Heart right ventricle (tissue), 16 donors: Measurements from ENCODE around the gene MFSD6. TPM values are rescaled to one million over a fixed set of nuclear protein-coding genes. Genes with fewer than 3 reads are reported as not detected.

ENCODE experiments used
- ATAC-seq, 8 donors: fragments of 200-7000 bp; cut with Tn5 transposase; one replicate each; pipeline ENCODE4 v1.9.1; 2020; ENCODE audit warnings: mild to moderate bottlenecking in 8 of 8, moderate library complexity in 8 of 8, moderate number of reproducible peaks in 1 of 8
- DNase-seq, 2 donors: peaks; one replicate each; pipeline ENCODE4 v3.0.0-alpha.2; 2020
- H3K27ac ChIP-seq, 10 donors: fragments of 200-600 bp; sonication (generic) in 2 of 10; one replicate each; pipeline versions ENCODE4 v1.5.0 to v1.8.0; 2020 to 2022; ENCODE audit warnings: mild to moderate bottlenecking in 3 of 10
- H3K27me3 ChIP-seq, 7 donors: fragments of 200-600 bp; one replicate each; pipeline ENCODE4 v1.8.0; 2021 to 2022; ENCODE audit warnings: mild to moderate bottlenecking in 2 of 7
- H3K36me3 ChIP-seq, 9 donors: fragments of 200-600 bp; sonication (generic) in 1 of 9; one replicate each; pipeline versions ENCODE4 v1.5.0 to v1.8.0; 2020 to 2022; ENCODE audit warnings: mild to moderate bottlenecking in 2 of 9
- H3K4me1 ChIP-seq, 9 donors: fragments of 200-600 bp; sonication (generic) in 1 of 9; one replicate each; pipeline versions ENCODE4 v1.5.0 to v1.8.0; 2020 to 2022; ENCODE audit warnings: mild to moderate bottlenecking in 4 of 9
- H3K4me3 ChIP-seq, 10 donors: fragments of 200-600 bp; sonication (generic) in 2 of 10; one replicate each; pipeline versions ENCODE4 v1.5.0 to v1.8.0; 2020 to 2022; ENCODE audit warnings: mild to moderate bottlenecking in 7 of 10, moderate library complexity in 2 of 10
- H3K9me3 ChIP-seq, 11 donors: fragments of 200-600 bp in 10 of 11; sonication (generic) in 2 of 11; one replicate each; pipeline versions ENCODE4 v1.5.0 to v1.8.0; 2013 to 2022; ENCODE audit warnings: mild to moderate bottlenecking in 2 of 11, control low read depth in 1 of 11, moderate library complexity in 1 of 11
- CTCF ChIP-seq, 9 donors: fragments of 200-600 bp; sonication (generic) in 2 of 9; IDR thresholded peaks; one replicate each; pipeline versions ENCODE4 v1.5.0 to v1.8.0; 2021 to 2022; ENCODE audit warnings: antibody characterized with exemption in 9 of 9, mild to moderate bottlenecking in 5 of 9, moderate library complexity in 1 of 9
- WGBS, 2 donors: extraction: QIAGEN DNeasy Blood & Tissue Kit; methylation state at CpG; one replicate each; pipeline ENCODE4 v1.1.7; 2013; ENCODE audit warnings: inconsistent platforms in 1 of 2; 5-methylcytosine and 5-hydroxymethylcytosine counted together
- intact Hi-C, 10 donors: fragments of 100-400 bp; cut with DNase I; formaldehyde crosslinking; loops; one replicate each; pipeline versions ENCODE4 v1.11.1 to v1.14.2; 2022
- polyA plus RNA-seq, 2 donors: library from polyadenylated mRNA; stranded (reverse); fragments of 200-250 nt; gene quantifications; one replicate each; pipeline ENCODE4 v1.2.3, GENCODE V29; 2013
- total RNA-seq, 10 donors: library from RNA; stranded (reverse); fragmentation: NEBNext Ultra II Directional in 3 of 10; extraction: Animal tissue kit (Norgen Biotek cat#: 25700) in 3 of 10; gene quantifications; one replicate each; pipeline versions ENCODE4 v1.2.1 to v1.2.4, GENCODE V29; 2021 to 2023
- donor health status: Arrhythmogenic right ventricular cardiomyopathy.
- donor health status: ischemic (EF 13 %, LVEDD 7.1; RV severe dilation, severe dysfunction).
- donor health status: healthy with polysubstance abuse.
- donor health status: DM: no; HTN: yes; CAD: no.
- donor health status: DM: no; HTN: no; CAD: no.
- donor health status: ischemic (EF 25% LVEDD 6.9; RV normal size, moderate dysfunction).
- donor health status: ischemic (EF 25% LVEDD 5.7; RV mildly dilated, moderate dysfunction).
- donor health status: healthy.
- donor health status: DM: yes; HTN: yes; CAD: no.
- donor health status: Ischemic cardiomyopathy.
- donor health status: ischemic (EF 35%, LVEDD 5.7; RV mildly dilated, moderate dysfunction).
- donor health status: nonischemic (EF 11% LVEDD 7.7; RV severe dilation, severe dysfunction).
- donor health status: DM: yes; HTN: yes; CAD: no.
- donor health status: PGD.
- donor health status: ischemic (EF 29% LVEDD 5.4; RV normal size, mild dysfunction).
- donor health status: nonischemic (EF 23%, LVEDD 6.1; RV moderate dilation, normal function).

Gene MFSD6
- total and polyA plus RNA-seq, 12 donors = 9.7 to 26.7 (median 15.9) TPM

DNA sequence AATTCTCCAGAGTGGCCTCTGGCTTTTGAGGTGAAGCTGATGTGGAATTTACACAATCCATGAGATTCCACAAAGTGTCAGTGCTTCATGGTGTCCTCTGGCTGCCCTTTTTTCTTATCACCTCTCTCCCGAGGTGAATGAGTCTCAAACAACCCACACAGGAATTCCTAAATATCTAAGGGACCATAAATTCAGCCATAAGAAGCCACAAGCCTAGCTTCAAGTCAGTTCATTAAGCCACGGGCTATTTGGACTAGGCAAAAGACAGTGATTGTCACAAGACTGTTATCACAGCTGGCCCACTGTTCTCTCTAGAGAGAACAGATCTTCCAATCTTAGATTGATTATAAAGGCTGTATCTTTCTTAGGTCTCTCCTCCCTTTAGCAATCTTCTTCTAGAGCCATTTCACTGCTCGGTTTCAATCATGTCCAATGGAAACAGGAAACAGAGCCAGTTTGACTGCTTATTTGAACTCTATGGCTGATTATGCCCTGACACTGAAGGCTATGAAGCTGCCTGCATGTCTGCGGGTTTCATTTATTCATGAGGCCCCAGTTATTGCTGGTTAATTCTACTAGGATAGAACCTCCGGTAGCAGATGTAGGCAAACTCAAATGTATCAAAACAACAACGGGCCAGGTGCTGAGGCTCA is 122.2 kb downstream of the MFSD6 start:
- no peaks in the 10 kb centered on the region for H3K27me3 ChIP-seq
- DNase-seq (peak in 1 of 2 donors; percentile 14), ATAC-seq (no peak)
- peaks cover 0 to 60% (median 35%) of the 10 kb centered on the region in 9 donors for H3K4me1 ChIP-seq
- intact Hi-C loops = loop anchor here in 8 of 10 donors (5.0 to 10.0 kb wide), 6 partner anchors 54 to 274 kb away; partner anchors contain the start of gene NAB1 (in 4 of the 8)
- no peaks in the 10 kb centered on the region for H3K9me3 ChIP-seq
- no peaks in the 10 kb centered on the region for H3K36me3 ChIP-seq
- 50 to 54% methylated on average over 6 of the region's 6 CpGs for WGBS, 2 donors
- peak overlapping the region in 3 of 10 donors; percentile 26 to 37 (median 33) for H3K27ac ChIP-seq
- no peak overlapping the region for H3K4me3 ChIP-seq
- TF ChIP-seq CTCF (IDR thresholded peaks at IDR 0.05) = no peak

DNA sequence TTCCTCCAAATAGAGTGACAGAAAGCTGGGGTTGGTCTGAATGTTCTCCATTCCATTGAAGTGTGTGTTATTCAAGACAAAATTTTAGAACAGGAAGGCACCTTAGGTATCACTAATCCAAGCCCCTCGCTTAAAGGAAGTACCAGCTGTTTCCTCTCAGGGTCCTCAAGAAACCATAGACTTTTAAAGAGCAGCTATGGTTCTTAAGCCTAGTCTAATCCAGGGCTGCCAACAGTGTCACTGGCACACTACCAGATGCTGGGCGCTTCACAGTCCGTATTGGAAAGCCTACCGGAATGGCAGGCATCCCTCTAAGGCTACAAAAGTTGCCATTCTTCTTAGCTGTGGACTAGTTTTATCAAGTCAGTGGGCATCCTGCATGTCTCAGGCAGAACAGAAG is 124.4 kb downstream of the MFSD6 start:
- no peaks in the 10 kb centered on the region for H3K36me3 ChIP-seq
- intact Hi-C loops = loop anchor here in 8 of 10 donors (5.0 to 10.0 kb wide), 6 partner anchors 52 to 272 kb away; partner anchors contain the start of gene NAB1 (in 4 of the 8)
- H3K27ac ChIP-seq = peak overlapping the region in 2 of 10 donors; percentile 37 to 38
- ATAC-seq (no peak), DNase-seq (no peak)
- no peak for TF ChIP-seq CTCF (IDR thresholded peaks at IDR 0.05)
- H3K4me3 ChIP-seq = no peak overlapping the region
- peaks cover 0 to 12% (median 0%) of the 10 kb centered on the region in 11 donors for H3K9me3 ChIP-seq
- peaks cover 0 to 58% (median 35%) of the 10 kb centered on the region in 9 donors for H3K4me1 ChIP-seq
- 57 to 63% methylated on average over 4 of the region's 4 CpGs for WGBS, 2 donors
- no peaks in the 10 kb centered on the region for H3K27me3 ChIP-seq

- no peaks in the 10 kb centered on the region for H3K36me3 ChIP-seq
- no peak for DNase-seq
- peaks cover 0 to 19% (median 7%) of the 10 kb centered on the region in 11 donors for H3K9me3 ChIP-seq
- 56 to 74% methylated on average over 10 of the region's 10 CpGs for WGBS, 2 donors
- no peak for TF ChIP-seq CTCF (IDR thresholded peaks at IDR 0.05)
- peak overlapping the region; percentile 60 to 88 (median 74) for H3K4me3 ChIP-seq
- H3K4me1 ChIP-seq = peaks cover 0 to 58% (median 35%) of the 10 kb centered on the region in 9 donors
- intact Hi-C loops = loop anchor here in 8 of 10 donors (5.0 to 10.0 kb wide), 6 partner anchors 51 to 271 kb away; partner anchors contain the start of gene NAB1 (in 4 of the 8)
- no peaks in the 10 kb centered on the region for H3K27me3 ChIP-seq
- ATAC-seq = peak in 2 of 8 donors; percentile 1 to 22
- peak overlapping the region; percentile 89 to 99 (median 98) for H3K27ac ChIP-seq
Measured at GRCh38 chr2:190533175-190533967, 125.2 kb downstream of the MFSD6 start.

- ATAC-seq = peak in 3 of 8 donors; percentile 9 to 41 (median 23)
- intact Hi-C loops = loop anchor here in 8 of 10 donors (1.0 to 10.0 kb wide), 7 partner anchors 51 to 271 kb away; partner anchors contain the start of gene NAB1 (in 4 of the 8)
- H3K27ac ChIP-seq = peak overlapping the region; percentile 89 to 99 (median 98)
- DNase-seq = no peak
- H3K4me3 ChIP-seq = peak overlapping the region; percentile 60 to 88 (median 74)
- peaks cover 0 to 25% (median 12%) of the 10 kb centered on the region in 11 donors for H3K9me3 ChIP-seq
- 4 to 6% methylated on average over 13 of the region's 13 CpGs for WGBS, 2 donors
- no peaks in the 10 kb centered on the region for H3K36me3 ChIP-seq
- H3K27me3 ChIP-seq = no peaks in the 10 kb centered on the region
- peaks cover 0 to 52% (median 35%) of the 10 kb centered on the region in 9 donors for H3K4me1 ChIP-seq
- TF ChIP-seq CTCF (IDR thresholded peaks at IDR 0.05) = no peak
Measured at GRCh38 chr2:190533968-190534309, 125.8 kb downstream of the MFSD6 start.
